ENCODE data around the gene TMEM72. TPM values are rescaled to one million over a fixed set of nuclear protein-coding genes. Genes with fewer than 3 reads are reported as not detected.

Gene TMEM72
- total and polyA plus RNA-seq, 2 experiments from 2014 or later, result 0.13 TPM; not detected in 1

GRCh38 chr10:44935201-44935965, 24.2 kb downstream of the TMEM72 start:
- H3K9me2 ChIP-seq (replicated peaks; ENCODE audit: insufficient read depth), result no peaks in the 10 kb centered on the region
- DNase-seq (ENCODE audit: low spot score), result peak; percentile 52
- no peaks in the 10 kb centered on the region for H3K4me1 ChIP-seq (ENCODE audit: insufficient read depth)
- WGBS (ENCODE audit: low lambda C conversion rate, missing lambda C conversion rate), result 58% methylated on average over 9 of the region's 9 CpGs
- H2AFZ ChIP-seq, result no peak overlapping the region
- no peak overlapping the region for H3K4me3 ChIP-seq
- H3K9me3 ChIP-seq (ENCODE audit: low read depth), result no peaks in the 10 kb centered on the region
- no peaks in the 10 kb centered on the region for H4K20me1 ChIP-seq (ENCODE audit: insufficient read depth, poor library complexity, severe bottlenecking)
- H3K4me2 ChIP-seq, result no peak overlapping the region
- H3K79me2 ChIP-seq, result no peaks in the 10 kb centered on the region
- no peak overlapping the region for H3K27ac ChIP-seq
- no peaks in the 10 kb centered on the region for H3K27me3 ChIP-seq
- TF ChIP-seq EZH2phosphoT487 (IDR thresholded peaks at IDR 0.05; ENCODE audit: low read depth, severe bottlenecking, unreplicated experiment), result no peak
- H3K36me3 ChIP-seq (replicated peaks; ENCODE audit: insufficient read depth, low read depth), result no peaks in the 10 kb centered on the region

GRCh38 chr10:44935966-44936295, 24.8 kb downstream of the TMEM72 start:
- Histone ChIP-seq H3K4me2 (no peak overlapping the region), H3K79me2 (no peaks in the 10 kb centered on the region), H3K27me3 (no peaks in the 10 kb centered on the region), H3K9me2 (replicated peaks; ENCODE audit: insufficient read depth) (no peaks in the 10 kb centered on the region), H3K9me3 (ENCODE audit: low read depth) (no peaks in the 10 kb centered on the region), H4K20me1 (ENCODE audit: insufficient read depth, poor library complexity, severe bottlenecking) (no peaks in the 10 kb centered on the region), H3K4me3 (no peak overlapping the region), H3K36me3 (replicated peaks; ENCODE audit: insufficient read depth, low read depth) (no peaks in the 10 kb centered on the region), H3K27ac (no peak overlapping the region), H2AFZ (no peak overlapping the region), H3K4me1 (ENCODE audit: insufficient read depth) (no peaks in the 10 kb centered on the region)
- WGBS (ENCODE audit: low lambda C conversion rate, missing lambda C conversion rate), result 60% methylated on average over 3 of the region's 3 CpGs
- no peak for DNase-seq (ENCODE audit: low spot score)
- no peak for TF ChIP-seq CTCF (IDR thresholded peaks at IDR 0.05; ENCODE audit: poor library complexity)
- no peak for TF ChIP-seq EZH2phosphoT487 (IDR thresholded peaks at IDR 0.05; ENCODE audit: low read depth, severe bottlenecking, unreplicated experiment)
- TF ChIP-seq EZH2 (IDR thresholded peaks at IDR 0.05; ENCODE audit: borderline replicate concordance), result no peak

GRCh38 chr10:44936314-44936975, 25.3 kb downstream of the TMEM72 start:
- Histone ChIP-seq H3K4me3 (no peak overlapping the region), H3K79me2 (no peaks in the 10 kb centered on the region), H3K27me3 (no peaks in the 10 kb centered on the region), H3K27ac (no peak overlapping the region), H2AFZ (no peak overlapping the region), H4K20me1 (ENCODE audit: insufficient read depth, poor library complexity, severe bottlenecking) (no peaks in the 10 kb centered on the region), H3K9me3 (ENCODE audit: low read depth) (no peaks in the 10 kb centered on the region), H3K4me1 (ENCODE audit: insufficient read depth) (no peaks in the 10 kb centered on the region), H3K9me2 (replicated peaks; ENCODE audit: insufficient read depth) (no peaks in the 10 kb centered on the region), H3K4me2 (no peak overlapping the region), H3K36me3 (replicated peaks; ENCODE audit: insufficient read depth, low read depth) (no peaks in the 10 kb centered on the region)
- WGBS (ENCODE audit: low lambda C conversion rate, missing lambda C conversion rate), result 80% methylated on average over 7 of the region's 7 CpGs
- no peak for DNase-seq (ENCODE audit: low spot score)
- no peak for TF ChIP-seq EZH2phosphoT487 (IDR thresholded peaks at IDR 0.05; ENCODE audit: low read depth, severe bottlenecking, unreplicated experiment)
- no peak for TF ChIP-seq EZH2 (IDR thresholded peaks at IDR 0.05; ENCODE audit: borderline replicate concordance)
- no peak for TF ChIP-seq CTCF (IDR thresholded peaks at IDR 0.05; ENCODE audit: poor library complexity)

Data from hepatocyte (in vitro differentiated cells).